ENCODE data around the gene PCSK9. TPM values are rescaled to one million over a fixed set of nuclear protein-coding genes. Genes with fewer than 3 reads are reported as not detected.

Gene PCSK9
- total and polyA plus RNA-seq, 4 donors = 10.8 to 112 (median 58.5) TPM

DNA sequence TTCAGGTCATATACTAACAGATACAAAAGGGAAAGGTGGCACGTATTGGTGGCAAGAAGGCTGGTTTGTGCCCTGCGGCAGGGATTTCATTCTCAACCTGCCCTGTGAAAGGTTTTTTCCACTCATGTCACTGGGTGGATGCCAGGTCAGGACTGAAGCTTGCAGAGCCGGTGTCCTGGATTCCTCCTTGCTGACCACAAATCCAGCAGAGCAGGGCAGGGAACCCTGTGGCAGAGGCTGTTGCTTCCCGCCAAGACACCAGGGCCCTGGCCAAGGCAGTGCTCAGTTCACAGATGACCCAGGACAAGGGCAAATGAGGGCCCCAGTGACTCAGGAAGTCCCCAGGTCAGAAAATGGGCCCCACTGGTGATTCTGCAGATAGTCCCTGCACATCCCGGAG lies 24.2 kb upstream of the PCSK9 start:
- Histone ChIP-seq H3K9ac (ENCODE audit: low read depth in 1 of 2, low read length in 2 of 2) (no peak overlapping the region), H3K4me3 (ENCODE audit: low read depth in 1 of 3, low read length in 3 of 3) (no peak overlapping the region), H3K27me3 (ENCODE audit: control insufficient read depth in 4 of 4, insufficient read depth in 4 of 4, low read length in 3 of 4) (no peaks in the 10 kb centered on the region)

More for the DNA sequence above, 24.2 kb upstream of the PCSK9 start:
- WGBS = 93% methylated on average over 5 of the region's 5 CpGs
- Histone ChIP-seq H3K4me1 (ENCODE audit: control insufficient read depth in 4 of 4, insufficient read depth in 4 of 4, low read length in 3 of 4) (no peaks in the 10 kb centered on the region), H3K9me3 (ENCODE audit: control insufficient read depth in 4 of 4, low read length in 3 of 4) (no peaks in the 10 kb centered on the region), H3K27ac (ENCODE audit: low read depth in 1 of 2, low read length in 2 of 2) (no peak overlapping the region), H3K36me3 (ENCODE audit: control insufficient read depth in 4 of 4, insufficient read depth in 3 of 4, low read depth in 1 of 4, low read length in 3 of 4) (no peaks in the 10 kb centered on the region)
- TF ChIP-seq, protein P1, sequence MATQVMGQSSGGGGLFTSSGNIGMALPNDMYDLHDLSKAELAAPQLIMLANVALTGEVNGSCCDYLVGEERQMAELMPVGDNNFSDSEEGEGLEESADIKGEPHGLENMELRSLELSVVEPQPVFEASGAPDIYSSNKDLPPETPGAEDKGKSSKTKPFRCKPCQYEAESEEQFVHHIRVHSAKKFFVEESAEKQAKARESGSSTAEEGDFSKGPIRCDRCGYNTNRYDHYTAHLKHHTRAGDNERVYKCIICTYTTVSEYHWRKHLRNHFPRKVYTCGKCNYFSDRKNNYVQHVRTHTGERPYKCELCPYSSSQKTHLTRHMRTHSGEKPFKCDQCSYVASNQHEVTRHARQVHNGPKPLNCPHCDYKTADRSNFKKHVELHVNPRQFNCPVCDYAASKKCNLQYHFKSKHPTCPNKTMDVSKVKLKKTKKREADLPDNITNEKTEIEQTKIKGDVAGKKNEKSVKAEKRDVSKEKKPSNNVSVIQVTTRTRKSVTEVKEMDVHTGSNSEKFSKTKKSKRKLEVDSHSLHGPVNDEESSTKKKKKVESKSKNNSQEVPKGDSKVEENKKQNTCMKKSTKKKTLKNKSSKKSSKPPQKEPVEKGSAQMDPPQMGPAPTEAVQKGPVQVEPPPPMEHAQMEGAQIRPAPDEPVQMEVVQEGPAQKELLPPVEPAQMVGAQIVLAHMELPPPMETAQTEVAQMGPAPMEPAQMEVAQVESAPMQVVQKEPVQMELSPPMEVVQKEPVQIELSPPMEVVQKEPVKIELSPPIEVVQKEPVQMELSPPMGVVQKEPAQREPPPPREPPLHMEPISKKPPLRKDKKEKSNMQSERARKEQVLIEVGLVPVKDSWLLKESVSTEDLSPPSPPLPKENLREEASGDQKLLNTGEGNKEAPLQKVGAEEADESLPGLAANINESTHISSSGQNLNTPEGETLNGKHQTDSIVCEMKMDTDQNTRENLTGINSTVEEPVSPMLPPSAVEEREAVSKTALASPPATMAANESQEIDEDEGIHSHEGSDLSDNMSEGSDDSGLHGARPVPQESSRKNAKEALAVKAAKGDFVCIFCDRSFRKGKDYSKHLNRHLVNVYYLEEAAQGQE (IDR thresholded peaks at IDR 0.05) = no peak
- TF ChIP-seq, protein P2, sequence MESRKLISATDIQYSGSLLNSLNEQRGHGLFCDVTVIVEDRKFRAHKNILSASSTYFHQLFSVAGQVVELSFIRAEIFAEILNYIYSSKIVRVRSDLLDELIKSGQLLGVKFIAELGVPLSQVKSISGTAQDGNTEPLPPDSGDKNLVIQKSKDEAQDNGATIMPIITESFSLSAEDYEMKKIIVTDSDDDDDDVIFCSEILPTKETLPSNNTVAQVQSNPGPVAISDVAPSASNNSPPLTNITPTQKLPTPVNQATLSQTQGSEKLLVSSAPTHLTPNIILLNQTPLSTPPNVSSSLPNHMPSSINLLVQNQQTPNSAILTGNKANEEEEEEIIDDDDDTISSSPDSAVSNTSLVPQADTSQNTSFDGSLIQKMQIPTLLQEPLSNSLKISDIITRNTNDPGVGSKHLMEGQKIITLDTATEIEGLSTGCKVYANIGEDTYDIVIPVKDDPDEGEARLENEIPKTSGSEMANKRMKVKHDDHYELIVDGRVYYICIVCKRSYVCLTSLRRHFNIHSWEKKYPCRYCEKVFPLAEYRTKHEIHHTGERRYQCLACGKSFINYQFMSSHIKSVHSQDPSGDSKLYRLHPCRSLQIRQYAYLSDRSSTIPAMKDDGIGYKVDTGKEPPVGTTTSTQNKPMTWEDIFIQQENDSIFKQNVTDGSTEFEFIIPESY (IDR thresholded peaks at IDR 0.05) = no peak
- no peak for TF ChIP-seq TAF1 (conservative IDR thresholded peaks at IDR 0.05)
- TF ChIP-seq, protein P3, sequence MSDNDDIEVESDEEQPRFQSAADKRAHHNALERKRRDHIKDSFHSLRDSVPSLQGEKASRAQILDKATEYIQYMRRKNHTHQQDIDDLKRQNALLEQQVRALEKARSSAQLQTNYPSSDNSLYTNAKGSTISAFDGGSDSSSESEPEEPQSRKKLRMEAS (IDR thresholded peaks at IDR 0.05) = no peak
- no peak for TF ChIP-seq RXRA (IDR thresholded peaks at IDR 0.05)
- TF ChIP-seq JUND (IDR thresholded peaks at IDR 0.05) = no peak
- no peak for TF ChIP-seq YY1 (IDR thresholded peaks at IDR 0.05)
- TF ChIP-seq, protein P4, sequence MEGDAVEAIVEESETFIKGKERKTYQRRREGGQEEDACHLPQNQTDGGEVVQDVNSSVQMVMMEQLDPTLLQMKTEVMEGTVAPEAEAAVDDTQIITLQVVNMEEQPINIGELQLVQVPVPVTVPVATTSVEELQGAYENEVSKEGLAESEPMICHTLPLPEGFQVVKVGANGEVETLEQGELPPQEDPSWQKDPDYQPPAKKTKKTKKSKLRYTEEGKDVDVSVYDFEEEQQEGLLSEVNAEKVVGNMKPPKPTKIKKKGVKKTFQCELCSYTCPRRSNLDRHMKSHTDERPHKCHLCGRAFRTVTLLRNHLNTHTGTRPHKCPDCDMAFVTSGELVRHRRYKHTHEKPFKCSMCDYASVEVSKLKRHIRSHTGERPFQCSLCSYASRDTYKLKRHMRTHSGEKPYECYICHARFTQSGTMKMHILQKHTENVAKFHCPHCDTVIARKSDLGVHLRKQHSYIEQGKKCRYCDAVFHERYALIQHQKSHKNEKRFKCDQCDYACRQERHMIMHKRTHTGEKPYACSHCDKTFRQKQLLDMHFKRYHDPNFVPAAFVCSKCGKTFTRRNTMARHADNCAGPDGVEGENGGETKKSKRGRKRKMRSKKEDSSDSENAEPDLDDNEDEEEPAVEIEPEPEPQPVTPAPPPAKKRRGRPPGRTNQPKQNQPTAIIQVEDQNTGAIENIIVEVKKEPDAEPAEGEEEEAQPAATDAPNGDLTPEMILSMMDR (IDR thresholded peaks at IDR 0.05; ENCODE audit: low read depth, low read length, missing input control) = no peak
- TF ChIP-seq HNF4A (conservative IDR thresholded peaks at IDR 0.05) = no peak
- TF ChIP-seq RAD21 (IDR thresholded peaks at IDR 0.05) = no peak
- TF ChIP-seq GABPA (IDR thresholded peaks at IDR 0.05 in 1 of 2, conservative IDR thresholded peaks at IDR 0.05 in 1 of 2) = no peak
- TF ChIP-seq EGR1 (IDR thresholded peaks at IDR 0.05; ENCODE audit: low read depth in 2 of 2) = no peak
- no peak for TF ChIP-seq FOXA1 (IDR thresholded peaks at IDR 0.05)
- TF ChIP-seq NR2F2 (IDR thresholded peaks at IDR 0.05) = no peak
- TF ChIP-seq, protein P5, sequence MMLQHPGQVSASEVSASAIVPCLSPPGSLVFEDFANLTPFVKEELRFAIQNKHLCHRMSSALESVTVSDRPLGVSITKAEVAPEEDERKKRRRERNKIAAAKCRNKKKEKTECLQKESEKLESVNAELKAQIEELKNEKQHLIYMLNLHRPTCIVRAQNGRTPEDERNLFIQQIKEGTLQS (IDR thresholded peaks at IDR 0.05) = no peak
- no peak for TF ChIP-seq SP1 (IDR thresholded peaks at IDR 0.05)
- TF ChIP-seq FOXA2 (IDR thresholded peaks at IDR 0.05) = no peak
- no peak for DNase-seq (ENCODE audit: low spot score)

All from liver (tissue), 9 donors.